Myocyte (in vitro differentiated cells): ENCODE measurements around the gene OR4F16. TPM values are rescaled to one million over a fixed set of nuclear protein-coding genes. Genes with fewer than 3 reads are reported as not detected.
"Not testable (repeated sequence)": the region's sequence is repeated elsewhere in the genome, so short reads cannot be mapped to it uniquely, and the experiment has no call there.

Experiments used
- DNase-seq: peaks from one replicate; pipeline ENCODE4 v3.0.0-alpha.2; 2012; ENCODE audit warnings: low read depth
- polyA plus RNA-seq: library from polyadenylated mRNA; unstranded; fragments of >200 nt; gene quantifications from one replicate; pipeline ENCODE4 v1.2.1, GENCODE V29; 2012; ENCODE audit warnings: missing spikeins
- total RNA-seq: library from RNA; depleted of rRNA; stranded (reverse); fragments of >200 nt; gene quantifications from 2 replicates; pipeline ENCODE4 v1.2.3, GENCODE V29; 2014

Gene OR4F16
- not detected in 2 replicates for total RNA-seq
- not detected for polyA plus RNA-seq

- DNase-seq, result not testable (repeated sequence)
Observed at GRCh38 chr1:686554-686953, at the start of gene OR4F16. Gene OR4F16 (minus strand): TSS chr1:686654. CDS start chr1:686654, 0 bp downstream.

- DNase-seq, result not testable (repeated sequence)
Observed at GRCh38 chr1:733649-734048, 47.2 kb upstream of the OR4F16 start.

- DNase-seq, result not testable (repeated sequence)
Observed at GRCh38 chr1:727040-727439, 40.6 kb upstream of the OR4F16 start.

Other genes with a start within 250 kb of the OR4F16 start
- not detected in 2 replicates for gene OR4F29, start 235.0 kb downstream of the OR4F16 start, total RNA-seq
- 0.86 and 1.4 TPM in 2 replicates for gene SAMD11, start 237.3 kb upstream of the OR4F16 start, total RNA-seq